SU-DHL-6 (cell line): ENCODE results near the gene PHACTR3.

ENCODE experiments used
- CTCF ChIP-seq: fragments of 200-600 bp; sonication (generic); IDR thresholded peaks from one replicate; pipeline ENCODE4 v1.5.1; 2017; ENCODE audit warnings: antibody characterized with exemption, mild to moderate bottlenecking, low read length, moderate library complexity; ENCODE audit not compliant: insufficient read depth, poor library complexity, severe bottlenecking
- EZH2phosphoT487 ChIP-seq: fragments of 200-600 bp; sonication (generic), shearing (Covaris generic); conservative IDR thresholded peaks from 2 replicates; pipeline ENCODE4 v1.6.1; 2018; ENCODE audit warnings: mild to moderate bottlenecking, antibody characterized with exemption, low read length, moderate library complexity, mixed read lengths

DNA sequence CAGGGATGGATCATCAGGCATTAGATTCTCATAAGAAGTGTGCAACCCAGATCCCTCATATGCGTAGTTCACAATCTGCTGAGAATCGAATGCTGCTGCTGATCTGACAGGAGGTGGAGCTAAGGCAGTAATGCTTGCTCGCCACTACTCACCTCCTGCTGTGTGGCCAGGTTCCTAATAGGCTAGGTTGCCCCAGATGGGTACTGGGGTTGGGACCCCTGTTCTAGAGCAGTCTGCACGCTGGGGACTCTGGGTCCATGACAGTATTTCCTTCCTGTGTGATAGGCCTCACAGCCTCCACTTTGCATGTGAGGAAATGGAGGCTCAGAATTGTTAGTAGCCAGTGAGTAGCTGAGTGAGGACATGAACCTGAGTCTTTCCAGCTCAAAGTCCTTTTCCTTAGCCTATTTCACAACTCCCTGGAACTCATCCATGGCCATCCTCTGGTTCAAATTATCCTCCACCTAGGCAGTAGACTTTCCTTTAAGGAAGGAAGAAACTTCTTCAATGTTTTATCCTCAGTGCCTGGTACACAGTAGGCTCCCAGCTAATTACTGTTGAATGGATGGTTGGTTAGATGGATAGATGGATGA lies 211.9 kb downstream of the PHACTR3 start:
- no peak for TF ChIP-seq CTCF
- no peak for TF ChIP-seq EZH2phosphoT487
